NCI-H345 treated with DMSO at 0.1 percent for 48 hours (cell line): ENCODE results near the gene PAFAH1B1.
"Not testable (repeated sequence)": the region's sequence is repeated elsewhere in the genome, so short reads cannot be mapped to it uniquely, and the experiment has no call there.

Experiments used
- DNase-seq: peaks from one replicate; lab custom pipeline; 2025; ENCODE audit not compliant: unreplicated experiment; lab: John Stamatoyannopoulos, UW

Gene PAFAH1B1

DNA sequence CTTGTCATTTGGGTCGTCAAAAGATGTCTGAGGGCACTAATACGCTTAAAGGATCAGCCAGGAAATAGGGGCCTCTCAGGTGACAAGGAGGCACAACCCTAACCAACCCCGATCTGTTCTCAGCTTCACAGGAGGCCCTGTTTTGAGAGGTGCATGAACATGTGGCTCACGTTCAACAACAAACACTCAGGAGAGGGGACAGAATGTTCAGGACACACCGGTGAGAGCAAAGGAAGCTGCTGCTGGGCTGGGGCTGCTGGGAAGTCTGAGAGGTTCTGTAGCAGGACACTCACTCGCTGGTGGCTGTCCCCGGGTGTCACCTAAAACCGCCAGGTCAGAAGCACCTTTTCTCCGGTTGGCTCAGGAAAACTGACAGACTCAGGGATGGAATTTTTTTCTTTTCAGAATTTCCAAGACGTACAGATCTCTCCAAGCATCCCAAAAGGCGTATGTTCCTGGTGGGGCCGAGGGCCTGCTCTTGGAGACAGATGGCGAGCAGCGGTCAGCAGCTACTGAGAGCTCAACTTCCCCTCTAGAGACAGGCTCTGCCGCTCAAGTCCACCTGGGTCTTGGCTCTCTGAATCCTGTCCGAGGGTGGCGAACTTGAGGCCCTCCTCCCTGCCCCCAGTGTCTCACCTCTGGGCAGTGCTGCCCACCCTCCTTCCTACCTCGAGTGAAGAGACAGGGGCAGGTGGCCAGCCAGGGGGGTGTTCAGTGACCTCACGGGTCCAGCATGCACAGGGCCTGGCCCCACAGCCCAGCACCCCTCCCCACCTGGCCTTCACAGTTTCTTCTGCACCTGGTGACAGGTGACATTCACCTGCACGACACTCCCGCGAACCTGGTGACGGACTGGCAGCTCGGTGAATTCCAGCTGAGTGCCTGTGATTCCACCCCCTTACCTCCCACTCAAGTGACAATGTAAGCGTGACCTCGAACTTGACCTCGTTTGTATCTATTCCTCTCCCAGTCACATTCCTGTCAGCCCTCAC lies 95.2 kb downstream of the PAFAH1B1 start:
- peak; percentile 5 for DNase-seq

GRCh38 chr17:2689411-2690164 lies 96.1 kb downstream of the PAFAH1B1 start:
- no peak for DNase-seq

DNA sequence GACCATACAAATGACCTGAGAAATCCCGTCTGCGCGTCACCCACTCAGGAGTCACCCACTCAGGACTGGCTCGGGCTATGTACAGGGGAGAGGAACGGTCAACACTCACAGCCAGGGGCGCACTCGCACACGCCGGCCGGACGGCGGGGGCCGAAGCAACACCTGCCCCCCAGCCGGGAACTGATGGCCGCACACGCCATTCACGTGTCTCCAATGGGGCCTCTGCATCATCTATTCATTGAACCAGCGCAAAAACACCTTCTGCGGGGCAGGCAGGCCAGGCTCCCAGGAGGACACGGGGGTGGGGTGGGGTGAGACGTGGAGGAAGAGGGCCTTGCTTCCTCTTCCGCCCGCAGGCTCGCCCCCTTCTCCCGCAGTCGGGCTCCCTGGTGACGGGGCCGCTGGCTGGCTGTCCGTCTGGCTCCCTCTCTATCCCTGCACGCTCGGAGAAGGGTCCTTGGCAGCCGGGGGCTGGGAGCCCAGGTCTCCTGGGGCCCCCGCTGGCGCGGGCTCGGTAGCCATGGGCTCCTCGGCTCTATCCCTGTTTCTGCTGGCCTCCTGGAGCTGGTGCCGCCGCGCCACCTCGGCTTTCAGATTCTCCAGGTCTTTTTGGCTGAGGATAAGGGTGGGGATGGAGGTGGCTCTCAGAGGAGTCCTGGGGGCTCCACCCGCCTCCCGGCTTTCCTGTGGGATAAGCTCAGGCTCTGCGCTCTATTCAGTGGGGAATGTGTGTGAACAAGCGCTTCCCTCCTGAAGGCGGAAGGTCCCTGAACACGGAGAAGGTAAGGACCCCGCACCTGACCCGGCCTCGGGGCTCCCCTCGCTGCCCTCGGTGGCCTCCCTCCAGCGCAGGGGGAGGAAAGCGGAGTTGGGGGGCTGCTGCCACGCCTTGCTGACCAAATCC lies 97.0 kb downstream of the PAFAH1B1 start:
- DNase-seq: no peak

DNA sequence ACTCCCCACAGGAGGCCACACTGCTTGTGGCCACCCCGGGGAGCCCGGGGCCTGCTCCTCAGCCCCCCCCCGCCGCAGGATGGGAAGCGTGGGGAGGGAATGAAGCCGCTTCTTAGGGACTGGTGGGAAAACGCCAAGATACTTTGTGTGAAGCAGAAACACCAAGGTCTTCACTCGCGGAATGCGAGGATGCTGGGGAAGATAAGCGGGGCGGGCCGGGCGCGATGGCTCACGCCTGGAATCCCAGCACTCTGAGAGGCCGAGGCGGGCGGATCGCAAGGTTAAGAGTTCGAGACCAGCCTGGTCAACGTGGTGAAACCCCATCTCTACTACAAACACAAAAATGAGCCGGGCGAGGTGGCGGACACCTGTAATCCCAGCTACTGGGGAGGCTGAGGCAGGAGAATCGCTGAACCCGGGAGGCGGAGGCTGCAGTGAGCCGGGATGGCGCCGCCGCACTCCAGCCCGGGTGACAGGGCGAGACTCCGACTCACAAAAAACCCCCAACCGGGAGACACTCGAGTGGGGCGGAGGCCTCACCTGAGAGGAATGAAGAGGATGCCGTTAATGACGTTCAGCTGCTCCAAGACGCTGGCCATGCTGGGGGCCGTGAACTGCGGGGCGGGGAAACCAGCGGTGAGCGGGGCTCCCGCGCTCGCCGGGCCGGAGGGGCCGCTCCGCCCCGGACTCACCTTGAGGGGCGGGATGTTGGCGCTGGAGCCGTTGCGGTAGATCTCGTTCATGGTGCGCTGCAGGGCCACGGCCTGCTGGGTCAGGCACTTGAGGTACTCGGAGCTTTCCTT lies 97.8 kb downstream of the PAFAH1B1 start:
- DNase-seq: no peak

GRCh38 chr17:2691965-2692780 lies 98.7 kb downstream of the PAFAH1B1 start:
- no peak for DNase-seq

DNA sequence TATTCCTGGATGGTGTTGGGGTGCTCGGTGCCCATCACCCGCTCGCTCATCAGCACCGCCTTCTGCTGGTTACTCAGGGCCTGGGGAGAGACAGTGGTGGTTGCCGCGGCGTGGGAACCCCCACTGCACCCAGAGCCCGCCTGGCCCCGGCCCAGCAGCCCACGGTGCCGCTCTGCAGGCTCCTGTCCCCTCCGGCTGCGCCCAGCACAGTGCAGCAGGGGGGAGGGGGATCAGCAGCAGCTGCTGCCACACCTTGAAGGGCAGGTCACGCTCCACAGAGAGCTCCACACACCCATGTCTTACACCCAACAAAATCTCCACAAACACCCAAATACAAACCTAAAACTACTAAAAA lies 99.3 kb downstream of the PAFAH1B1 start:
- DNase-seq: no peak

- no peak for DNase-seq
Observed at GRCh38 chr17:2693561-2694380, 100.3 kb downstream of the PAFAH1B1 start.

DNA sequence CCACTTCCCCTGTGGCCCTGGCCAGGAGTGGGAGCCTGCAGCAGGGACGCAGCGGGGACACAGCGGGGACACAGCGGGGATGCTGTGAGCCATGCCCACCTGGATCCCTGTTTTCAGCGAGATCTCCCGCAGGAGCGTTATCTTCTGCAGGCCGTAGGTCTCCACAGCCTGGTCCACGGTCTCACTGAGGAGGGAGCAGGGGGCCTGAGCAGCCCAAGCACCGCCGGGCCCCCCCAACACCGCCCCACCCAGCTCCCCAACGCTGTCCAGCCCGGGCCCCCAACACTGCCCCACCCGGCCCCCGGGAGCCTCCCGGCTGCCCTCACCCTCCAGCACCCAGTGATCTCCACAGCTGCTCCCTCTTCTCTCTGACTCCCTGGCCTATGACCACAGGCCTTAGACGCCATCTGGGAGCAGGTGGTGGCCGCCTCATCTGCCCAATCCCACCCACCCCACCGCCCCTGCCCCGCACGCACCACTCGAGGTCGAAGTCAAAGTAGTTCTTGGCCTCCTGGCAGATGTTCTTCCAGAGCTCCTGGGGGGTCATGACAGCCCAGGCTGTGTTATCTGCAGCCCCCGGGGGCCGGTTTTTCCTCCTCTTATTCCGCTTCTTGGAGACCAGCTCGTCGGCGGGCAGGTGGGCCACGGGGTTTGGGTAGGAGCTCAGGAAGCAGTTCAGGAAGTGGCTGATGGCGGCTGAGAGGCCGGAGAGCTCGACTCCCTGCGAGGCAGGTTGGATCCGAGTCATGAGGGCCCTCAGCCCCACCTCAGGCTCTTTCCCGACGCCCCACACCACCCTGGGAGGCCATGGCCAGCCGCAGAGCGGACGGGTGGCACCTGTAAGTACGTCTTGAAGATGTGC lies 101.2 kb downstream of the PAFAH1B1 start:
- DNase-seq: no peak

- DNase-seq: no peak
Observed at GRCh38 chr17:2695243-2695960, 101.9 kb downstream of the PAFAH1B1 start.

DNA sequence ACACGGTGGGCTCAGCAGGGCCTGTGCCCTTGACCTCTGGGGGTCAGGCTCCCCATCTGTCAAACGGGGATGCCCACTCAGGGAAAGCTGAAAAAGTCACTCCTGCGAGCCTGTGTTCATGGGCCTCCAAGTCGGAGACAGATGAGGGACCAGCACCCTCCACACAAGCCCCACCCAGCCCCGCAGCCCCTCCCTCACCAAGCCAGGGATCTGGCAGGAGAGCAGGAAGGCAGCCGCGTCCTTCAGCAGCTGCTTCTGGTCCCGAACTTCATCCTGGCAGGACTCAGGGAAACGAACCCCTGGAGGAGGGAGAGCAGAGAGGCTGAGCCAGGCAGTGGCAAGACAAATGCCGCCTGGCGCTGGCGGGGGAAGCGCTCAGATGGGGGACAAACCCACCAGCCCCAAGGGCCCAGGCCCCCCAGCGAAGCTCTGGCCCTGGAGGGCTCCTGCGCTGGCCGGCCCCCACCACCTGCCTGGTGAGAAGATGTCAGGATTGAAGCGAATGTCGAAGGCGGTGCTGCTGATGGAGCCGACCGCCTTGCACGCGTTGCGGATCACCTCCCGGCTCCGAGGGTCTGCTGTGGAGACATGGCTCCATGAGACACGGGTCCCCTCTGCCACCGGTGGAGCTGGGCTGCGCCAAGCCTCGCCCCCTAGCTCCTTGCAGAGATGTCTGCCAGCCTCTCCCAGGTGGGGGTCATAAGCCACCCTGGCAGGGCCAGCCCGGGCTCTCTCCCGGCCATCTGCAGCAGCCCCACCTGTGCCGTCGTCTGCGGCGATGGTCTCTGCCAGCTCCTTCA lies 102.7 kb downstream of the PAFAH1B1 start:
- no peak for DNase-seq

DNA sequence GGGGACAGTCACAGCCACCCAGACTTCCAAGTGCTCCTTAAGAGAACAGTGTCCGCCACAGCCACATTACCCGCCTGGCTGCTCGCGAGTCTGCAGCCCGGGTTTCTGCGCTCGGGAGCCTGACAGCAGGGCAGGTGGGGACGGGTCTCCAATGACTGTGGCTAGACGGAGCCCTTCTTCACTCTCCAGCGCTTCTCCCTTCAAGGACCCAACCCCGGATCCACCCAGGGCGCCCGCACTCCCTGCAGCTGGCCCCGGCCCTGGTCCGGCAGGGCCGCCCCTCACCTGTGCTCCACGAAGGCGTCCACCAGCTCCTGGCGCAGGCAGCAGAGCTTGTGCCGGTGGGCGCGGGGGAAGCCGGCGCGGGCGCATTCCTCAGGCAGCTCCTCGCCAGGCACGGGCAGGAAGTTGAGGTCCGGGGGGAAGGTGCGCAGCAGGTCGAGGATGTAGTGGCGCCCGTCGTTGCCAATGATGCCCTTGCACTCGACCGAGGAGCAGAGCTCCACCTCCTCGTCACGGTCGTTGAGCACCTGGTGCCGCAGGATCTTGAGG lies 104.2 kb downstream of the PAFAH1B1 start:
- DNase-seq: no peak

- not testable (repeated sequence) for DNase-seq
Observed at GRCh38 chr17:2699216-2699805, 105.9 kb downstream of the PAFAH1B1 start.

GRCh38 chr17:2700030-2700490 lies 106.6 kb downstream of the PAFAH1B1 start:
- DNase-seq: no peak

GRCh38 chr17:2700491-2701141 lies 107.2 kb downstream of the PAFAH1B1 start:
- peak; percentile 100 for DNase-seq
